ENCODE data around the gene TRNT1. TPM values are rescaled to one million over a fixed set of nuclear protein-coding genes. Genes with fewer than 3 reads are reported as not detected.

The TRNT1 gene
- total and polyA plus RNA-seq, 2 experiments from 2014 or later: 33.9 to 36.4 TPM

DNA sequence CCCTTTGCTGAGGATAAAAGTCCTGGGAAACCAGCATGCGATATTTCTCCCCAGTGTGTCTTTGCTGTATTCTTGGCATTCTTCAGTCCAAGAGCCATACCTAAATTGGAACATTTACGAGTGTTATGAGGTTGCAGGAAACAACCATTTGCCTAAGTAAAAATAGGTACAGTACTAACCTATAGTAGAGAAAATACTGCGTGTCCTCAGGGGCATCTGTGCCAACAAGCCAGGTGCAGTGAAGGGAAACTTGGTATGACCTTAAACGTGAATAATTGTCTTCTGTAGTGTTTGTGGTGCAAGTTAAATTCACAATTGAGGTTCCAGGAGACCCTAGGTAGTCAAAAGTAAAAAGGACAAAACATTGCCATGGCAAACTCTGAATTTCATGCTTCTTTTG, 28.8 kb upstream of the TRNT1 start:
- ATAC-seq: no peak
- no peaks in the 10 kb centered on the region for H3K36me3 ChIP-seq (ENCODE audit: insufficient read depth)

More for the DNA sequence above, 28.8 kb upstream of the TRNT1 start:
- Histone ChIP-seq H3F3A (replicated peaks; ENCODE audit: low read depth) (no peaks in the 10 kb centered on the region), H3K4me3 (no peak overlapping the region), H3K9me2 (ENCODE audit: insufficient read depth) (0 out of 2 replicates have a peak, but pooled peaks cover 15% of the 10 kb centered on the region), H3K27ac (ENCODE audit: low read depth) (no peak overlapping the region), H3K79me2 (replicated peaks; ENCODE audit: insufficient read depth) (no peaks in the 10 kb centered on the region), H2AFZ (no peak overlapping the region), H3K27me3 (ENCODE audit: insufficient read depth) (no peaks in the 10 kb centered on the region), H3K4me2 (no peak overlapping the region), H3K4me1 (ENCODE audit: insufficient read depth) (no peaks in the 10 kb centered on the region), H4K20me1 (replicated peaks; ENCODE audit: insufficient read depth) (no peaks in the 10 kb centered on the region)
- Mint-ChIP-seq H3K27ac (no peak overlapping the region), H3K36me3 (ENCODE audit: low read depth) (peaks cover 25% of the 10 kb centered on the region; the same call in 2 of the 3 replicates), H3K4me1 (no peaks in the 10 kb centered on the region), H3K9me3 (peaks cover 98% of the 10 kb centered on the region), H3K27me3 (ENCODE audit: insufficient read depth, low read depth, poor library complexity) (no peaks in the 10 kb centered on the region), H3K4me3 (no peak overlapping the region)
- TF ChIP-seq EZH2phosphoT487 (IDR thresholded peaks at IDR 0.05; ENCODE audit: unreplicated experiment): no peak
- TF ChIP-seq, protein P1, sequence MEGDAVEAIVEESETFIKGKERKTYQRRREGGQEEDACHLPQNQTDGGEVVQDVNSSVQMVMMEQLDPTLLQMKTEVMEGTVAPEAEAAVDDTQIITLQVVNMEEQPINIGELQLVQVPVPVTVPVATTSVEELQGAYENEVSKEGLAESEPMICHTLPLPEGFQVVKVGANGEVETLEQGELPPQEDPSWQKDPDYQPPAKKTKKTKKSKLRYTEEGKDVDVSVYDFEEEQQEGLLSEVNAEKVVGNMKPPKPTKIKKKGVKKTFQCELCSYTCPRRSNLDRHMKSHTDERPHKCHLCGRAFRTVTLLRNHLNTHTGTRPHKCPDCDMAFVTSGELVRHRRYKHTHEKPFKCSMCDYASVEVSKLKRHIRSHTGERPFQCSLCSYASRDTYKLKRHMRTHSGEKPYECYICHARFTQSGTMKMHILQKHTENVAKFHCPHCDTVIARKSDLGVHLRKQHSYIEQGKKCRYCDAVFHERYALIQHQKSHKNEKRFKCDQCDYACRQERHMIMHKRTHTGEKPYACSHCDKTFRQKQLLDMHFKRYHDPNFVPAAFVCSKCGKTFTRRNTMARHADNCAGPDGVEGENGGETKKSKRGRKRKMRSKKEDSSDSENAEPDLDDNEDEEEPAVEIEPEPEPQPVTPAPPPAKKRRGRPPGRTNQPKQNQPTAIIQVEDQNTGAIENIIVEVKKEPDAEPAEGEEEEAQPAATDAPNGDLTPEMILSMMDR (conservative IDR thresholded peaks at IDR 0.05; ENCODE audit: low read depth in 2 of 2): no peak
- TF ChIP-seq NANOG (IDR thresholded peaks at IDR 0.05; ENCODE audit: borderline replicate concordance): no peak
- TF ChIP-seq JUNB (IDR thresholded peaks at IDR 0.05; ENCODE audit: unreplicated experiment): no peak
- TF ChIP-seq, protein P2, sequence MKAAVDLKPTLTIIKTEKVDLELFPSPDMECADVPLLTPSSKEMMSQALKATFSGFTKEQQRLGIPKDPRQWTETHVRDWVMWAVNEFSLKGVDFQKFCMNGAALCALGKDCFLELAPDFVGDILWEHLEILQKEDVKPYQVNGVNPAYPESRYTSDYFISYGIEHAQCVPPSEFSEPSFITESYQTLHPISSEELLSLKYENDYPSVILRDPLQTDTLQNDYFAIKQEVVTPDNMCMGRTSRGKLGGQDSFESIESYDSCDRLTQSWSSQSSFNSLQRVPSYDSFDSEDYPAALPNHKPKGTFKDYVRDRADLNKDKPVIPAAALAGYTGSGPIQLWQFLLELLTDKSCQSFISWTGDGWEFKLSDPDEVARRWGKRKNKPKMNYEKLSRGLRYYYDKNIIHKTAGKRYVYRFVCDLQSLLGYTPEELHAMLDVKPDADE (IDR thresholded peaks at IDR 0.05): no peak
- no peak for TF ChIP-seq EZH2 (IDR thresholded peaks at IDR 0.05; ENCODE audit: low read depth, unreplicated experiment)
- no peak for TF ChIP-seq ZNF331 (CRISPR knock-in tag; IDR thresholded peaks at IDR 0.05; ENCODE audit: low read depth)
- no peak for TF ChIP-seq ZNF114 (CRISPR knock-in tag; IDR thresholded peaks at IDR 0.05)
- no peak for TF ChIP-seq POLR2AphosphoS5 (IDR thresholded peaks at IDR 0.05; ENCODE audit: low read depth)
- TF ChIP-seq STAT1 (IDR thresholded peaks at IDR 0.05; ENCODE audit: unreplicated experiment): no peak
- TF ChIP-seq, protein P3, sequence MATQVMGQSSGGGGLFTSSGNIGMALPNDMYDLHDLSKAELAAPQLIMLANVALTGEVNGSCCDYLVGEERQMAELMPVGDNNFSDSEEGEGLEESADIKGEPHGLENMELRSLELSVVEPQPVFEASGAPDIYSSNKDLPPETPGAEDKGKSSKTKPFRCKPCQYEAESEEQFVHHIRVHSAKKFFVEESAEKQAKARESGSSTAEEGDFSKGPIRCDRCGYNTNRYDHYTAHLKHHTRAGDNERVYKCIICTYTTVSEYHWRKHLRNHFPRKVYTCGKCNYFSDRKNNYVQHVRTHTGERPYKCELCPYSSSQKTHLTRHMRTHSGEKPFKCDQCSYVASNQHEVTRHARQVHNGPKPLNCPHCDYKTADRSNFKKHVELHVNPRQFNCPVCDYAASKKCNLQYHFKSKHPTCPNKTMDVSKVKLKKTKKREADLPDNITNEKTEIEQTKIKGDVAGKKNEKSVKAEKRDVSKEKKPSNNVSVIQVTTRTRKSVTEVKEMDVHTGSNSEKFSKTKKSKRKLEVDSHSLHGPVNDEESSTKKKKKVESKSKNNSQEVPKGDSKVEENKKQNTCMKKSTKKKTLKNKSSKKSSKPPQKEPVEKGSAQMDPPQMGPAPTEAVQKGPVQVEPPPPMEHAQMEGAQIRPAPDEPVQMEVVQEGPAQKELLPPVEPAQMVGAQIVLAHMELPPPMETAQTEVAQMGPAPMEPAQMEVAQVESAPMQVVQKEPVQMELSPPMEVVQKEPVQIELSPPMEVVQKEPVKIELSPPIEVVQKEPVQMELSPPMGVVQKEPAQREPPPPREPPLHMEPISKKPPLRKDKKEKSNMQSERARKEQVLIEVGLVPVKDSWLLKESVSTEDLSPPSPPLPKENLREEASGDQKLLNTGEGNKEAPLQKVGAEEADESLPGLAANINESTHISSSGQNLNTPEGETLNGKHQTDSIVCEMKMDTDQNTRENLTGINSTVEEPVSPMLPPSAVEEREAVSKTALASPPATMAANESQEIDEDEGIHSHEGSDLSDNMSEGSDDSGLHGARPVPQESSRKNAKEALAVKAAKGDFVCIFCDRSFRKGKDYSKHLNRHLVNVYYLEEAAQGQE (IDR thresholded peaks at IDR 0.05; ENCODE audit: unreplicated experiment): no peak
- no peak for TF ChIP-seq CREB1 (CRISPR knock-in tag; IDR thresholded peaks at IDR 0.05; ENCODE audit: low read depth)
- TF ChIP-seq, protein P4, sequence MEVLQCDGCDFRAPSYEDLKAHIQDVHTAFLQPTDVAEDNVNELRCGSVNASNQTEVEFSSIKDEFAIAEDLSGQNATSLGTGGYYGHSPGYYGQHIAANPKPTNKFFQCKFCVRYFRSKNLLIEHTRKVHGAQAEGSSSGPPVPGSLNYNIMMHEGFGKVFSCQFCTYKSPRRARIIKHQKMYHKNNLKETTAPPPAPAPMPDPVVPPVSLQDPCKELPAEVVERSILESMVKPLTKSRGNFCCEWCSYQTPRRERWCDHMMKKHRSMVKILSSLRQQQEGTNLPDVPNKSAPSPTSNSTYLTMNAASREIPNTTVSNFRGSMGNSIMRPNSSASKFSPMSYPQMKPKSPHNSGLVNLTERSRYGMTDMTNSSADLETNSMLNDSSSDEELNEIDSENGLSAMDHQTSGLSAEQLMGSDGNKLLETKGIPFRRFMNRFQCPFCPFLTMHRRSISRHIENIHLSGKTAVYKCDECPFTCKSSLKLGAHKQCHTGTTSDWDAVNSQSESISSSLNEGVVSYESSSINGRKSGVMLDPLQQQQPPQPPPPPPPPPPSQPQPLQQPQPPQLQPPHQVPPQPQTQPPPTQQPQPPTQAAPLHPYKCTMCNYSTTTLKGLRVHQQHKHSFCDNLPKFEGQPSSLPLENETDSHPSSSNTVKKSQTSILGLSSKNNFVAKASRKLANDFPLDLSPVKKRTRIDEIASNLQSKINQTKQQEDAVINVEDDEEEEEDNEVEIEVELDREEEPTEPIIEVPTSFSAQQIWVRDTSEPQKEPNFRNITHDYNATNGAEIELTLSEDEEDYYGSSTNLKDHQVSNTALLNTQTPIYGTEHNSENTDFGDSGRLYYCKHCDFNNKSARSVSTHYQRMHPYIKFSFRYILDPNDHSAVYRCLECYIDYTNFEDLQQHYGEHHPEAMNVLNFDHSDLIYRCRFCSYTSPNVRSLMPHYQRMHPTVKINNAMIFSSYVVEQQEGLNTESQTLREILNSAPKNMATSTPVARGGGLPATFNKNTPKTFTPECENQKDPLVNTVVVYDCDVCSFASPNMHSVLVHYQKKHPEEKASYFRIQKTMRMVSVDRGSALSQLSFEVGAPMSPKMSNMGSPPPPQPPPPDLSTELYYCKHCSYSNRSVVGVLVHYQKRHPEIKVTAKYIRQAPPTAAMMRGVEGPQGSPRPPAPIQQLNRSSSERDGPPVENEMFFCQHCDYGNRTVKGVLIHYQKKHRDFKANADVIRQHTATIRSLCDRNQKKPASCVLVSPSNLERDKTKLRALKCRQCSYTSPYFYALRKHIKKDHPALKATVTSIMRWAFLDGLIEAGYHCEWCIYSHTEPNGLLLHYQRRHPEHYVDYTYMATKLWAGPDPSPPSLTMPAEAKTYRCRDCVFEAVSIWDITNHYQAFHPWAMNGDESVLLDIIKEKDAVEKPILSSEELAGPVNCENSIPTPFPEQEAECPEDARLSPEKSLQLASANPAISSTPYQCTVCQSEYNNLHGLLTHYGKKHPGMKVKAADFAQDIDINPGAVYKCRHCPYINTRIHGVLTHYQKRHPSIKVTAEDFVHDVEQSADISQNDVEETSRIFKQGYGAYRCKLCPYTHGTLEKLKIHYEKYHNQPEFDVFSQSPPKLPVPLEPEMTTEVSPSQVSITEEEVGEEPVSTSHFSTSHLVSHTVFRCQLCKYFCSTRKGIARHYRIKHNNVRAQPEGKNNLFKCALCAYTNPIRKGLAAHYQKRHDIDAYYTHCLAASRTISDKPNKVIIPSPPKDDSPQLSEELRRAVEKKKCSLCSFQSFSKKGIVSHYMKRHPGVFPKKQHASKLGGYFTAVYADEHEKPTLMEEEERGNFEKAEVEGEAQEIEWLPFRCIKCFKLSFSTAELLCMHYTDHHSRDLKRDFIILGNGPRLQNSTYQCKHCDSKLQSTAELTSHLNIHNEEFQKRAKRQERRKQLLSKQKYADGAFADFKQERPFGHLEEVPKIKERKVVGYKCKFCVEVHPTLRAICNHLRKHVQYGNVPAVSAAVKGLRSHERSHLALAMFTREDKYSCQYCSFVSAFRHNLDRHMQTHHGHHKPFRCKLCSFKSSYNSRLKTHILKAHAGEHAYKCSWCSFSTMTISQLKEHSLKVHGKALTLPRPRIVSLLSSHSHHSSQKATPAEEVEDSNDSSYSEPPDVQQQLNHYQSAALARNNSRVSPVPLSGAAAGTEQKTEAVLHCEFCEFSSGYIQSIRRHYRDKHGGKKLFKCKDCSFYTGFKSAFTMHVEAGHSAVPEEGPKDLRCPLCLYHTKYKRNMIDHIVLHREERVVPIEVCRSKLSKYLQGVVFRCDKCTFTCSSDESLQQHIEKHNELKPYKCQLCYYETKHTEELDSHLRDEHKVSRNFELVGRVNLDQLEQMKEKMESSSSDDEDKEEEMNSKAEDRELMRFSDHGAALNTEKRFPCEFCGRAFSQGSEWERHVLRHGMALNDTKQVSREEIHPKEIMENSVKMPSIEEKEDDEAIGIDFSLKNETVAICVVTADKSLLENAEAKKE (CRISPR knock-in tag; IDR thresholded peaks at IDR 0.05): no peak
- no peak for DNase-seq (ENCODE audit: low spot score)
